ENCODE measurements around the gene CEP76. TPM values are rescaled to one million over a fixed set of nuclear protein-coding genes. Genes with fewer than 3 reads are reported as not detected.

CEP76 gene
- total and polyA plus RNA-seq, 2 donors (not counting 1 experiment from before 2014, with no cell fraction given), result 5.3 to 10.0 TPM

DNA sequence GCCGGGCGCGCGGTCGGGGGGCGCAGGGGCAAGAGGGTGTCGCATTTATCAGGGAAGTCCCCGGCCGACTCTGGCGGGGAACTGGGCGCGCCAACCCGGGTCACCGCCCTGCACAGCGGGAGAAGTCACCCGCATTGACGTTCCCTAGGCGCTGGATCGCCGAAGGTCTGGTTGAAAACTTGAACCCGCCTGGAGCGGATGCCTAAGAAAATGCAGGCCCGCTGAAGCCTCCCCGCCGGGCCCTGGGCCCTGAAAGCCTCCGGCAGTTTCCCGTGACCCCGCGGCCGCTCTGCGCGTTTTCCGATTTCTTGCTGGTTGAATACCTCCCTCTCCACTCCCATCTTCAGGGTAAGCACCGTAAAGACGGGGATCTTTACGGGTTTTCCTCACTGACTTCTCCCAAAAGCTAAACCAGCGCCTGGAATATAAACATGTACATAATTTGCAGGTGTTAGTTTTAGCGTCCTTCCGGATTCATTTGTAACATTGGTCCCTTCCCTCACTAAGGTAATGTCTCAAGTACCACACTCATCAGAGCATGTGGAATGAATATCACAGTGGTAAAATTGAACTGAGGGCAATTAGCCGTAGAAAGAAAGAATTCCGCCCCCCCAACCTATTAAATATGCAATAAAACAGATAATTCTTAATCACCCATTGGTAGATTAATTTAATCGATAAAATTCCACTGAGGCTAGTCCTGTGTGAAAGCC lies 43.9 kb downstream of the CEP76 start:
- no peak for TF ChIP-seq EZH2 (IDR thresholded peaks at IDR 0.05; ENCODE audit: borderline replicate concordance, insufficient read depth, low read depth, low read length, poor library complexity, severe bottlenecking)
- TF ChIP-seq, protein P1, sequence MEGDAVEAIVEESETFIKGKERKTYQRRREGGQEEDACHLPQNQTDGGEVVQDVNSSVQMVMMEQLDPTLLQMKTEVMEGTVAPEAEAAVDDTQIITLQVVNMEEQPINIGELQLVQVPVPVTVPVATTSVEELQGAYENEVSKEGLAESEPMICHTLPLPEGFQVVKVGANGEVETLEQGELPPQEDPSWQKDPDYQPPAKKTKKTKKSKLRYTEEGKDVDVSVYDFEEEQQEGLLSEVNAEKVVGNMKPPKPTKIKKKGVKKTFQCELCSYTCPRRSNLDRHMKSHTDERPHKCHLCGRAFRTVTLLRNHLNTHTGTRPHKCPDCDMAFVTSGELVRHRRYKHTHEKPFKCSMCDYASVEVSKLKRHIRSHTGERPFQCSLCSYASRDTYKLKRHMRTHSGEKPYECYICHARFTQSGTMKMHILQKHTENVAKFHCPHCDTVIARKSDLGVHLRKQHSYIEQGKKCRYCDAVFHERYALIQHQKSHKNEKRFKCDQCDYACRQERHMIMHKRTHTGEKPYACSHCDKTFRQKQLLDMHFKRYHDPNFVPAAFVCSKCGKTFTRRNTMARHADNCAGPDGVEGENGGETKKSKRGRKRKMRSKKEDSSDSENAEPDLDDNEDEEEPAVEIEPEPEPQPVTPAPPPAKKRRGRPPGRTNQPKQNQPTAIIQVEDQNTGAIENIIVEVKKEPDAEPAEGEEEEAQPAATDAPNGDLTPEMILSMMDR (IDR thresholded peaks at IDR 0.05), result no peak
- Mint-ChIP-seq H3K27me3 (peaks cover 19% of the 10 kb centered on the region), H3K4me1 (peaks cover 11% of the 10 kb centered on the region), H3K4me3 (peak overlapping the region; percentile 94), H3K9me3 (ENCODE audit: insufficient read depth) (no peaks in the 10 kb centered on the region), H3K27ac (no peak overlapping the region)
- Histone ChIP-seq H4K20me1 (ENCODE audit: control insufficient read depth, insufficient read depth, low read length, poor library complexity, severe bottlenecking) (no peaks in the 10 kb centered on the region), H3K9ac (ENCODE audit: low read length) (peak overlapping the region; percentile 65), H3K4me2 (replicated peaks; ENCODE audit: low read depth, low read length, poor library complexity, severe bottlenecking) (peak overlapping the region; percentile 96), H3K79me2 (ENCODE audit: control insufficient read depth, insufficient read depth, low read length) (no peaks in the 10 kb centered on the region), H3K27ac (ENCODE audit: low read length in 2 of 2) (no peak overlapping the region), H3K36me3 (replicated peaks in 1 of 2; ENCODE audit: control extremely low read depth in 1 of 2, control insufficient read depth in 1 of 2, extremely low read depth in 1 of 2, insufficient read depth in 2 of 2, low read length in 1 of 2) (no peaks in the 10 kb centered on the region), H3K27me3 (replicated peaks in 1 of 4; ENCODE audit: control extremely low read depth in 1 of 4, control insufficient read depth in 3 of 4, insufficient read depth in 4 of 4, low read length in 3 of 4) (peaks cover 0 to 27% (median 2%) of the 10 kb centered on the region in 4 experiments), H3K4me3 (ENCODE audit: control extremely low read depth in 1 of 5, extremely low read depth in 1 of 5, insufficient read depth in 1 of 5, low read depth in 2 of 5, low read length in 4 of 5) (peak overlapping the region in 4 of 5 experiments; percentile 32 to 67 (median 58)), H3K9me3 (ENCODE audit: control extremely low read depth in 1 of 3, control insufficient read depth in 2 of 3, insufficient read depth in 1 of 3, low read length in 2 of 3) (peaks cover 0 to 1% (median 0%) of the 10 kb centered on the region in 3 donors), H2AFZ (ENCODE audit: insufficient read depth, low read depth, low read length, poor library complexity, severe bottlenecking) (peak overlapping the region; percentile 84), H3K4me1 (ENCODE audit: control insufficient read depth in 2 of 2, insufficient read depth in 2 of 2, low read length in 2 of 2) (peaks cover 9 to 11% of the 10 kb centered on the region in 2 donors)
- ChIA-PET CTCF (interaction anchor here (0.7 to 7.1 kb wide), 6 partner anchors 23 to 330 kb away, joined by 3 to 111 read pairs (median 3); partner anchors contain the start of gene PRELID3A), POLR2A (no interaction called here)
- DNase-seq, result no peak
- intact Hi-C loops (cut with micrococcal nuclease), result loop anchor here (1.0 to 5.0 kb wide), 2 partner anchors 251 to 721 kb away; partner anchors contain the start of gene PRELID3A
- ATAC-seq (ENCODE audit: low read depth), result no peak
- 13% methylated on average over 33 of the region's 42 CpGs for WGBS (ENCODE audit: insufficient coverage)

Data from B cell (primary cell).